ENCODE results near the gene ZDHHC22.

DNA sequence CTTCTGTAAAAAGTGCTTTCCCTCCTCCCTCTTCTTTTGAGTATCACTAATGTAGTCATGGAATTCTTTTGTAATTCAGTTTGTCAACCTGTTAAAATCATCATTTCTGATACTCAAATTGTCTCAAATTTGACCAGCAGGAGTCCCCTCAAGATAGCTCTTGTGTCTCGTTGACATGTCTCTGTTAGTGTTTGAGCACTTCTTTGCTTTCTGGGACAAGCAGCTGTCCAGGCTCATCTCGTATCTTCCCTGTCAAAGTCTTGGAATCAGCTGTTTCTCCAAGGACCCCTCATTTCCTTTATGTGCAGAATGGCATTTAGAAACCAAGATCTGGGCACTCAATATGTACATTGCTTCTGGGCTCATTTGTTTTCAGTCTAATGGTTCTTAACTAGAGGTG lies 32.8 kb downstream of the ZDHHC22 start:
- TF ChIP-seq ZNF791 (tag by site-specific recombination; IDR thresholded peaks at IDR 0.05) (no peak), ZNF121 (tag by site-specific recombination; IDR thresholded peaks at IDR 0.05) (no peak), TCF7L2 (IDR thresholded peaks at IDR 0.05; ENCODE audit: borderline replicate concordance, low read depth, low read length) (no peak)
